NCI-H2081 treated with DMSO at 0.1 percent for 48 hours (cell line): ENCODE results near the gene ATP6V1A.

ENCODE experiments used
- DNase-seq: peaks from one replicate; lab custom pipeline; 2025; lab: John Stamatoyannopoulos, UW

ATP6V1A gene

DNA sequence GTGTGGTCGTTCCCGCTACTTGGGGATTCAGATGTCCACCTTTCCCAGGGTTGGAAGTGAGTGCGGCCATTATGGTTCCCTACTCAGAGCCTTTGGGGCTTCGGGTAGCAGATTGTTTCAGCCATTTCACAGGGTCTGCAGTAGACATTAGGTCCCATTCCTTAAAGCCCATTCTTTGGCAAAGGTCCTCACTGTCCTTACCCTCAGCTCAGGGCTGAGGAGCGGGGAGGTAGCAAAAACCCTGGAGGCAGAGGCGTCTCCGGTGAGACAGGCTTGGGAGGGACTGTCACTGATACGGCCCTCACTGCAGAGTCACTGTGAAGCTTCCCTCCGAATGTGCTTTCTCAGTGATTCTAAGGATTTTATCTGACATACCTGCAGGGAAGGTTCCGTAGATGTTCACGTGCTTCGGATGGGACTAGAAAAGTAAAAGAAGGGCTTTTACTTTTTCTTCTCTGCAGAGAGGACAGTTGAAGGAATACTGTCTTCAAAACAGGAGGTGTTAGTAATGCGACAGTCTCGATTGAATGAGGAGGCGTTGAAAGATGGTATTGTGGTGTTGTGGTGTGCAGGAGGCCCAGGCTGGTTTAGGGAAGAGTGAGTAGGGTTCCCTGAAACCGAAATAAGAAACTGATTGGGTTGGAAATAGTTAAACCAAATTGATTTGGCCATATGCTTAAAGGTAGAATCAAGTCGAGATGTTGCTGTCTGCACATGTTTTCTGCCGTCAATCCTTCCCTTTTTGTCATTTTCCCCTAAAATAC lies 630 bp downstream of the ATP6V1A start:
- DNase-seq = no peak

DNA sequence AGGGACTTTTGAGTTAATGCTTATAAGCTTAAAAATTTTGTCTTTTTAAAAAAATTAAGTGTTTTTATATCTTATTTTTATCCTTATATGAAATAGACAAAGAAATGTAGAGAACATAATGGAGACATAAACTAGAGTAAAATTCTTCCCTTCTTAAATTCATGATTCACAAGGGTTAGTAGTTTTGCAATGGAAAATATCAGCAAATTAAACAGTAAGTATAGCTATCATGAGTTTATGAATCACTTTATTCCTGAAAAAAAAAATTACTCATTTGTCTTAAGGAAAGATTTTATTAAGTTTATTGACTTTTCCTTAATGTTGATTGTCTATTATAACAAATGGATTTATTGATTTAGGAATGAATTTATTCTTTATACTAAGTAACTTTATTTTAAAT lies 4.3 kb downstream of the ATP6V1A start:
- DNase-seq = no peak

DNA sequence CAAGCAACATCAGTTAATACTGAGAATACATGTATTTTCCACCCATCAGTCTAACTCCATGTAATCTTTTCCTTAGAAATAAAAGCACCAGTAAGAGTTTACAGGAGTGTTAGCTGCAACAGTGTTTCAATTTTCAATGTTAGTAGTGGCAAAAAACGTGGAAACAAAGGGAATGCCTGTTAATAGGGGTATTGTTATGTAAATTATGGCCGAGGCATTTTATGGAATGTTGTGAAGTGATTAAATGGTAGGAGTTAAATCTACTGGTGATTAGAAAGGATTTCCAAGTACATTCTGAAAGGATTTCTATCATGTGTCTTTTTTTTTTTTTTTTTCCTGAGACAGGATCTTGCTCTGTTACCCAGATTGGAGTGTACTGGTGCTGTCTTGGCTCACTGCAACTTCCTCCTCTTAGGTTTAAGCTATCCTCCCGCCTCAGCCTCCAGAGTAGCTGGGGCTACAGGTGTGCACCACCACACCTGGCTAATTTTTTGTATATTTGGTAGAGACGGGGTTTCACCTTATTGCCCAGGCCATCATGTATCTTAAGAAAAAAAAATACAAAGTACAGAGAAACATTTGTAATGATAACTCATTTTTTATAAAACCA lies 6.6 kb downstream of the ATP6V1A start:
- no peak for DNase-seq

DNA sequence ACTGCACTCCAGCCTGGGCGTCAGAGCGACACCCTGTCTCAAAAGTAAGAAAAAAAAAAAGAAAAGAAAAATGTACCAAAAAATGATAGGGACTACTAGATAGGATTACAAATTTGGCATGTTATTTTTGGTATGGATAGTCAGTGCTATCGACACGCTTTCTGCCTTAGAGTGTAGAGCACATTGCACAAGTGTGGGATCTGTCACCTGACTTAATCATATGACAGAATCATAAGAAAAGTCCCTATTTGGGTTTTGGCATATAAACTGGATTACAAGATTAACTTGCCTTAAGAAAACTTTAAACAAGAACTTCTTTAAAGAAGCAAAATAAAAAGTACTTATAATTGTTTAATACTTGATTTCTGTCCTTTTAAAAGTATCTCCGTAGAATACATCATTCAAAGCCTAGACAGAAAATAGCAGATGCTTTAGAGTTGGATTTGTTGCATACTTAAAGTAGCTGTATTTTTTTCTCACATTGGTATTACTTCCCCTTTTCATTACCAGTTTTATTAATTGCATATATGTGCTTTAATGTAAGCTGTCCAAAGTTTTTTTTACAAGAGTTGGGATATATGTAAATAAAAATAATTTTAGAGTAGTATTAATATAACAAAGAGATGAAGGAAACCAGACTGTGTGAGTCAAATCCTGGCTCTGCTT lies 7.8 kb downstream of the ATP6V1A start:
- no peak for DNase-seq

DNA sequence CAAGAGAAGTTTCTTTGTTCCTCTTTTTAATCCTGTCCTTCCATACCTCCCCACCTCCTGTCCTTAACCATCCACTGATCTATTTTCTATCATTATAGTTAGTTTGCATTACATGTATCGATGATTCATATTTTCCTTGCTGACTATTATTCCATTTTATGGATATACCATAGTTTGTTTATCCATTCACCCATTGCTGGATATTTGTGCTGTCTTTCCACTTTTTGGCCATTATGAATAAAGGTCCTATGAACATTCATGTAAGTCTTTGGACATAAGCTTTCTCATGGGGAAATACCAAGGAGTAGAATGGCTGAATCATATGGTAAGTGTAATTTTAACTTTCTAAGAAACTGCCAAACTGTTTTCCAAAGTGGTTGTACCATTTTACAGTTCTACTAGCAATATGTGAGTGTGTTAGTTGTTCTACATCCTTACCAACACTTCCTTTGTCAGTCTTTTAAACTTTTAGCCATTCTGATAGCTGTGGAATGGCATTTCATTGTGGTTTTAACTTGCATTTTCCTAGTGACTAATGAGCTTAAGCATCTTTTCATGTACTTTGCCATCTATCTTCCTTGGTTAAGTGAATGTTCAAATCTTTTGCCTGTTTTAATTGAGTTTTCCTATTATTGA lies 11.7 kb downstream of the ATP6V1A start:
- DNase-seq = no peak

DNA sequence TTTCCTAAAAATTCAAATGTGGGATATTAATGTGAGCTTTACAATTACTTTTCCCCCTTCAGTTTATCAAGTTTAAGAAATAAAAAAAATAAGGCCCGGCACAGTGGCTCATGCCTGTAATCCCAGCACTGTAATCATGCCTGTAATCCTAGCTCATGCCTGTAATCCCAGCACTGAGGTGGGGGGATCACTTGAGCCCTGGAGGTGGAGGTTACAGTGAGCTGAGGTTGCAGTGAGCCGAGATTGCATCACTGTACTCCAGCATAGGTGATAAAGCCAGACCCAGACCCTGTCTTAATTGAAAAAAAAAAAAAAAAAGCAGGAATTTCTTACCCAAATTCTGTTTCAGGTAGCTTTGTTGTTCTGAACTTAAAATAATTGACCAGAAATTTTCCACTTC lies 17.9 kb downstream of the ATP6V1A start:
- no peak for DNase-seq

DNA sequence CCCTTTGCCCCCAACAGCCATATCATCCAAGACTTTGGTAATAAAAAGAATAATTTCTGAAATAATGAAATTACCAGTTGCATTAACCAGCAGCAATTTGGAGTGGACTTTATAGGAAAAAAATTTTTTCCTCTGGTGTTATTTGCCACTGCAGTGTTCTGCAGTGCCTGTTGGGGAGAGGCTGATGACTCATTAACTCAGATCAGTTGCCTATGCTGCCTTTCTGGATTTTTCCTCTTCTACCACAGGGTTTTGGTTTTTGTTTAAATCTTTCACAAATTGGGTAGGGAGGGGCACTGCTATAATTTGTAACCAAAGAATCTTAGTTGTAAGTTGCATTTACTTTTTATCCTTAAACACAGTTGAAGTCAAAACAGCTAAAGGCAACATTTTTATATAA lies 22.7 kb downstream of the ATP6V1A start:
- no peak for DNase-seq

DNA sequence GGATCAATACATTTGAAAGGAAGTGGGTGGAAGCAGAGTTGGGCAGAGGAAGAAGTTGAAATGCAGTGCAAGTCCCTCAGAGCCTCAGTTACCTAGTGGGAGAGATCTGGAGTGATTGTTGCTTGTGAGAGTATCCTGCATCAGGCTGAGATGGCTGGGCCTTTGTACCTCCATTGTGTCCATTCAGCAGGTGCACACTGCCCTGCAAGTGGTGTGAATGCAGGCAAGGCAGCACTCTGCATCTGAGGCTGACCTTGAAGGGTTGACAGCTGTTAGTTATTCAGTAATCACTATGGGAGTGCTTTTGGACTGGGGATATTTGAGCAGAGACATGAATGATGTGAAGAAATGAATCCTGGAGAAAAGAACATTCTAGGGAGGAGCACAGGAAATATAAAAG lies 25.2 kb downstream of the ATP6V1A start:
- DNase-seq = no peak

DNA sequence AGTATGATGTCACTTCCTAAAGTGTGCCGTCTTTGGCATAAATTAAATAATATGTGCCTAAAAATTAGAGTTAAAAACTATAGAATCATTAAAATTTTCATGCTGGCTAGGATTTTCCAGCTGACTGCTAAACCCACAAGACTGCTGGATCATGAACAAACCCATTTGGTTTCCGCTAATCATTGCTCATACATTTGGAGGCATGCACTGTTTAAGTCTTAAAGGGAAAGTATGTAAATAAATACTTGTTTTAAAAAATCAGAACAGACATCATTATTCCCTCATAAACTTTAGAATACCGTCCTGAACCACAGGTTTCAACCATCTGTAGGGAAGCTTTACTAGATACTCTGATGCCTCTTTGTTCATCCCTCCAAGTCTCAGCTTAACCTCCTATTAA lies 26.5 kb downstream of the ATP6V1A start:
- no peak for DNase-seq

DNA sequence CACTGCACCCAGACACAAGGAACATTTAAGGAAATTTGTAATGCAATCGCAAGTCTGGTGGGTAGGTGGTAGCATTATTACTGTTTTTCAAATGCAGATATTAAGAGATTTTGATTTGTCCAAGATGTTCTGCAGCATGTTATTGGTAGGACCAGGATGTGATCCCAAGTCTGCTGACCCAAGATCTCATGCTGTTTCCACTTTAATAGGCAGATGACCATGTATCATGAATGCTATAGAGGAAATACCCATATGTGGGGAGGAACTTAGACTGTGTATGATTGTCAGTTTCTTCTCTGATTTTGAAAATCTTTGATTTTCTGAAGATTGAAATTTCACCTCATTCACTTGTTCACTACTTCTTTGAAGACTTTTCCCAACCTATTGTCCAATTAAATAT lies 28.7 kb downstream of the ATP6V1A start:
- DNase-seq = no peak

DNA sequence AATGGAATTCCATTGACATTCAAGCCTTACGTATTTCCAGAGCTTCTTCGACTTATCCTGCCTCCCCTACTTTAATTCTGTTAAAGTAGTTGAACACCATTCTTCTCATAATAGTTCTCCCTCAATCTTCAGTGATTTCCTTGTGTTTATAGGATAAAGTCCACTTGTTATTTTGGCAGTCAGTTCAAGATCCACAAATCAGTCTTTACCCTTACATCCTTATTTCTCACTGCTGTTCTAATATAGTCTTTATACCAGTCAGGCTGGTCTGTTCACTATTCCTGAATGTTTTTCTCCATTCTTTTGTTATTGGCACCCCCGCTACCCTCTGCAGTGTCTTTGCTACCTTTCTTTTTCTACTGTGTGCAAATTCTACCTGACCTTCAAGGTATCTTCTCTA lies 29.7 kb downstream of the ATP6V1A start:
- DNase-seq = no peak

DNA sequence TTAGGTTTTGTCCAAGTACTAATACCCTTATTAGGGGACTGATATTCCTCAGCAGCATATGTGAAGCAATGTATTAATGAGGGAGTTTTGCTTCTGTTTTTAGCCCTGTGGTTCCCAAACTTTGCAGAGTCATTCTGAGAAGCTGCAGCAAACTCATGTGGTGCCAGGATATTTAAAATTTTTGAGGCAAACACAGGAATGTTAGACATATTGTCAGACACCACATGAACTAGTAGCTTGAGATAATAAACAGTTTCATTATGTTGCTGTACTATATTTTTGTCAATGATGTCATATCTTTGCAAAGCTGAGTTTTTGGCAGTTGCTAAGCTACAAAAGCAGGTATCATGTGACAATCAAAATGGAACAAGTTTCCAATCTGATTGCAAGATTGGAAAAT lies 36.6 kb downstream of the ATP6V1A start:
- DNase-seq = no peak

DNA sequence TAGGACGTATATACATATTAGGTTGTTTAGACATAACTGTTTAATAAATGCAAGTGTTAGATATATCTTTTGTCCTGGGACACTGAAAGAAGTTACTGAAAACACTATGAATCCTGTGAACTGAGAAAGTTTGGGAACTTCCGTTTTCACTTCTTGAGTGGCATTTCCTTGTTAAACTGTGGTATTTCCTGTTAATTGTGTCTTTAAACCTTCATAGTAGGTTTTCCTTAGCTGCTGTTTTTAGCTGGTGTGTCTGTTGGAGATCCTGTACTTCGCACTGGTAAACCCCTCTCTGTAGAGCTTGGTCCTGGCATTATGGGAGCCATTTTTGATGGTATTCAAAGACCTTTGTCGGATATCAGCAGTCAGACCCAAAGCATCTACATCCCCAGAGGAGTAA lies 37.1 kb downstream of the ATP6V1A start:
- DNase-seq = no peak

DNA sequence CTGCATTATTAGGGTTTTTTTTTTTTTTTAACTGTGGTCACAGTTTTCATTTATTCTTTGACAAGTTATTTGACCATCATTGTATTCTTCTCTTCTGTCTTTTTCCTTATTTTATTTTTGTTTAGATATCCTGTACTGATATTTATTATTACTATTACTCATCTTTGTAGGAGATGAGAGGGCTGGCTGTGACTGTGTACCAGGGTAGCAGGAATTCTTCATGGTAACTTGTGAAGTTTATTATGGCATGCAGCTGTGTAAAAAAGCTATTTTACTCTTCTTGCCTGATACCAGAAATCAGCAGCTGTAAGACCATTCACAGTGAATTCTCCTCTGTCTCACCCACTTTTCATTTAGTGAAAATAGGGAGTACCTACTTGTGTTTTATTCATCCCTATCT lies 44.5 kb downstream of the ATP6V1A start:
- DNase-seq = no peak

DNA sequence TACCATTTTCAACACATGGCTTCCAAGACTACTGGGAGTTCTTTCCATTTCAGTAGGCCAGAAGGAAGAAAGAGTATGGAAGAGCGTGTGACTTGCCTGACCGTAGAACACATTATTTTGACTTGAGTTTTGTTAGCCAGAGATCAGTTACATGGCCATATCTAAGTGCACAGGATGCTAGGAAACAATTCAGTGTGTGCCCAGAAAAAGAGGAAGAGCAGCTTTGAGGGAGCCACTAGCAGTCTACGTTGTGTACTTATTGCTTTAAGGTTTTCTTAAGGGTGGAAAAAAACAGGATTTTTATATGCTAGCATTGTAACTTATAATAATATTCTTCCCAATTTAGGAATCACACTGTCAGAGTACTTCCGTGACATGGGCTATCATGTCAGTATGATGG lies 47.7 kb downstream of the ATP6V1A start:
- DNase-seq = no peak

DNA sequence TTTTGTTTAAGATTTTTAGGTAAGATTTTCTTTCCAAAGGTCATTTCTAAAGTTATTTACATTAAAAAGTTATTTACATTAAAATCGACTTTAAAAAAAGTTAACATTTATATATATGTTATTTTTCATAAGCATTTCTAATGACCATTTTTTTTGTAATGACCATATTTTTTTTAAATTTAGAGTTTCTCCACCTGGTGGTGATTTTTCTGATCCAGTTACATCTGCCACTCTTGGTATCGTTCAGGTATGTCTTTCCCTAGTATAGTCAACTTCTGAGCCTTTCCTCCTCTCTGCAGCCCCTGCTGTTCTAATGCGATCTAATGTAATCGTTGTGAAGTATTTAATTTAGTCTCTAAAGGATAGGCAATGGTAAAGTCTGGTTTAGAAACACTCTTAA lies 48.9 kb downstream of the ATP6V1A start:
- no peak for DNase-seq

DNA sequence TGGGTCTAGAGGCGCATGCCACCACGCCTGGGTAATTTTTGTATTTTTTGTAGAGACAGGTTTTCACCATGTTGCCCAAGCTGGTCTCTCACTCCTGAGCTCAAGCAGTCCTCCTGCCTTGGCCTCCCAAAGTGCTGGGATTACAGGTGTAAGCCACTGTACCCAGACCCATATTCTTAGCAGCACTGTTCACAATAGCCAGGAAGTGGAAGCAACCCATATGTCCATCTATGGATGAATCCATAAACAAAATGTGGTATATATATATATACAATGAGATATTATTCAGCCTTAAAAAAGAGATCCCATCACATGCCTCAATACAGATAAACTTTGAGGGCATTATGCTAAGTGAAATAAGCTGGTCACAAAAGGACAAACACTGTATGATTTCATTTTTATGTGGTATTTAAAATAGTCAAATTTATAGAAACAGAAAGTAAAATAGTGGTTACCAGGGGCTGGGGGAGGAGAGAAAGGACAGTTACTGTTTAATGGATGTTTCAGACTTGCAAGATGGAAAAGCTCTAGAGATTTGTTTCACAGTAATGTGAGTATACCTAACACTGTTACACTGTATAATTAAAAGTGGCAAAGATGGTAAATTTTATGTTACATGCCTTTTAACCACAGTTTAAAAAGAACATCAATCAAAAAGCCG lies 56.1 kb downstream of the ATP6V1A start:
- DNase-seq = no peak

DNA sequence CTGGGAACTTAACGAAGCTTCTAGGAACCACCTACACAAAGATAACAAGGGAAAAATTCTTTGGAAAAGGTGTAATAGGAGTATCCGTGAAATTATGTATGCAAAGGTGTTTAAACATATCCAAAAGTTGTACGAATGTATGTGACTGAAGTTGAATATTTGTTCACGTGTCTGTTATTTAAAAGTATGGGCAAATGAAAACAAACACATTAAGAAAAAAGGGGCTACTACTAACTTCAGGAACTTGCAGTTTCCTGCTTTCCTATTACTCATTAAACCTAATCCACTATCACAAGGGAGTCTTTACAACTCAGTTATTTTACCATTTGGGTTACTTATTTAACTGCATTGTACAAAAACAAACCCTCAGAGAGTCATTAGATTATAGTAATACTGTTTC lies 57.8 kb downstream of the ATP6V1A start:
- no peak for DNase-seq

DNA sequence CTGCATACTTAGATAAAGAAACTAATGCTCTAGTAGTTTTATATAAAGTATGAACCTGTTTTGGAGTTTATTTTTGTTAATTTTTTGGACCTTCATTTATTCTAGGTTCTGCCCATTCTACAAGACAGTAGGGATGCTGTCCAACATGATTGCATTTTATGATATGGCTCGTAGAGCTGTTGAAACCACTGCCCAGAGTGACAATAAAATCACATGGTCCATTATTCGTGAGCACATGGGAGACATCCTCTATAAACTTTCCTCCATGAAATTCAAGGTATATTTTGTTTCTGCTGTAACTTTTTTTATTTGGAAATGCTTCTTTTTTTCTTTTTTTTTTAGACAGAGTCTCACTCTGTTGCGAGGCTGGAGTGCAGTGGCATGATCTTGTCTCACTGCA lies 58.4 kb downstream of the ATP6V1A start:
- DNase-seq = no peak

DNA sequence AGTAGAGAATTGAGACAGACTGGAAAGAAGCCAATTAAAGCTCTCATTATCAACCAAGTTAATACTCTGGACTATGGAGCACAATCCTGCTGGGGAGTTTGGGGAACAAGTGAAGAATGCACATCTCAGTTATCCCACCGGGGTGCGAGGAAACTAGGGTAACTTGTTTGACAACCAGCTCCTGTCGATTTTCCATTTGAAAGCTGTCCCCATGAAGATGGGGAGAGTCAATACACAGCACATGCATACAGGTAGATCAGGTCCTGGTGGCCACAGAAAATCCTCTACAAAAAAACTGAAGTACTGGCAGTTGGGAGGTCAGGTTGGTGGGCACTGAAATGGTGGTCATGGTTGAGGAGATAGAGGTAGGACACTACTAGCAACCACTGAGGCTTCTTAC lies 66.0 kb downstream of the ATP6V1A start:
- no peak for DNase-seq

DNA sequence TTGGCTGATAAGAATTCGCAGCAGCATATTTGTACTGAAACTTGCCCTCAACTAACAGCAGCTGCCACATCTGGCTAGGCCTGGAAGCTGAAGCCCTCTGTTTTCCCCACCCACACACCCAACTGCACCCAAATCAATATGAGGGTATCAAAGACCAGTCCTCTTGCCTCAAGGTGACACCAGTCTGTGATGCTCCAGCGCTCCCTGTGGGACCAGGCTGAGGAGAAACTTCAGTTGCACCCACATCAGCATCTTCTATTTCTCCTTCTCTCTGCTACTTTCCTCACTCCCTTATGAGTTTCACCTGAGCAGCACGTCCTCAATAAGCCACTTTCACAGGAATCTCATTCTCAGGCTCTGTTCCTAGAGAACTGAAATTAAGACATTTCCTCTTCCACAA lies 73.0 kb downstream of the ATP6V1A start:
- DNase-seq = no peak

DNA sequence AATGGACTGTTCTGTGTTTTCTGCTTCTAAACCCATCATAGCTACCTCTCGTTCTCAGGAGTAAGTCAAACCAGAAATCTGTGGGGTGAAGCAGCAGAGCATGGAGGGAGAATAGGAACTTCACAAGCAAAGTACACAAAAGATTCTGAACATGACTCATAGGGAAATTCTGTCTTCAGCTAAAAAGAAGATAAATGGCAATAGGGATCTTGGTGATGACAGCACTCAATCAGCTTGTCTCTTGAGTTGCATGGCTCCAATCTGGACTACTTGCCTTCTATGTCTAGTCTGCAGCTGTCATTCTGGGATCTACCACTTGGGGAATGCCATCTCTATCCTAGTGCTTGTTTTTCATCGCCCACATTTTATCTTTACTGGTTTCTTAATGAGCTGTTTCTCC lies 78.3 kb downstream of the ATP6V1A start:
- DNase-seq = no peak

DNA sequence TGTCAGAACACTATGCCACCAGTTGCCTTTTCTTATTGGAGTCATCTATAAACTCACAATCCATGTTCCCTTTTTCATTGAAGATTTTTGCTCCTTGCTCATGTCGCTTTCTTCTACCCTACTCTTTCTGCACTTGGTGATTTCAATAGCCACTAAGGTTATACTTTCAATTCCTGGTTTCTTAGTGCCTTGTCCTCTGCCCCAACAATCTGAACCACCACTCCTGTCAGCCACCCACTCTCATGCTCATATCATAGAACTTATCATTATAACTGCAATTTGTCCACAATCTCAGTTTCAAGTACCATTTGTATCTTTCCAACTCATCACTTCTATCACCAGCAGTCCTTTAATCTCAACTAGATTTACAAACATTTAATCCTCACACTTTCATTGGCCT lies 81.8 kb downstream of the ATP6V1A start:
- DNase-seq = no peak
